Peyer's patch (tissue), 4 donors: ENCODE results near the gene HSFX2. TPM values are rescaled to one million over a fixed set of nuclear protein-coding genes. Genes with fewer than 3 reads are reported as not detected.
"Not testable (repeated sequence)": the region's sequence is repeated elsewhere in the genome, so short reads cannot be mapped to it uniquely, and the experiment has no call there.

Experiments
- DNase-seq, 3 donors: peaks; one replicate each; pipeline ENCODE4 v3.0.0-alpha.2; 2017 to 2019
- H3K27ac ChIP-seq, 4 donors: fragments of 200-600 bp; sonication (generic); one replicate each; pipeline ENCODE4 v1.5.1; 2016 to 2019
- H3K27me3 ChIP-seq, 2 donors: fragments of 200-600 bp; sonication (generic); one replicate each; pipeline ENCODE4 v1.5.1; 2019
- H3K36me3 ChIP-seq, 3 donors: fragments of 200-600 bp; sonication (generic); one replicate each; pipeline ENCODE4 v1.5.1; 2016 to 2019
- H3K4me1 ChIP-seq, 4 donors: fragments of 200-600 bp; sonication (generic); one replicate each; pipeline ENCODE4 v1.5.1; 2016 to 2019
- H3K4me3 ChIP-seq, 4 donors: fragments of 200-600 bp; sonication (generic); 1 replicate in 3 of 4; 2 replicates in 1 of 4; pipeline ENCODE4 v1.5.1; 2016 to 2019; ENCODE audit warnings: mild to moderate bottlenecking in 1 of 4
- H3K9me3 ChIP-seq, 4 donors: fragments of 200-600 bp; sonication (generic); one replicate each; pipeline ENCODE4 v1.5.1; 2016 to 2019; ENCODE audit warnings: mild to moderate bottlenecking in 1 of 4
- POLR2A ChIP-seq, 2 donors: fragments of 450-650 bp; IDR thresholded peaks; one replicate each; pipeline ENCODE4 v1.5.1; 2017; ENCODE audit warnings: antibody characterized with exemption in 2 of 2, mild to moderate bottlenecking in 2 of 2, moderate library complexity in 2 of 2
- total RNA-seq, 4 donors: library from RNA; depleted of rRNA; stranded (reverse); fragments of >200 nt; gene quantifications; one replicate each; pipeline ENCODE4 v1.1.0, GENCODE V29; 2016
- TF ChIP-seq, protein P1 (sequence below), 6 experiments: fragments of 450-650 bp in 4 of 6; fragments of 200-600 bp in 2 of 6; sonication (generic) in 1 of 6; IDR thresholded peaks; one replicate each; pipeline ENCODE4 v1.5.1; 2017 to 2019; ENCODE audit warnings: antibody characterized with exemption in 6 of 6, mild to moderate bottlenecking in 3 of 6, moderate library complexity in 1 of 6

HSFX2 gene
- total RNA-seq, 4 donors from 2014 or later = 2.0 TPM; not detected in 3

DNA sequence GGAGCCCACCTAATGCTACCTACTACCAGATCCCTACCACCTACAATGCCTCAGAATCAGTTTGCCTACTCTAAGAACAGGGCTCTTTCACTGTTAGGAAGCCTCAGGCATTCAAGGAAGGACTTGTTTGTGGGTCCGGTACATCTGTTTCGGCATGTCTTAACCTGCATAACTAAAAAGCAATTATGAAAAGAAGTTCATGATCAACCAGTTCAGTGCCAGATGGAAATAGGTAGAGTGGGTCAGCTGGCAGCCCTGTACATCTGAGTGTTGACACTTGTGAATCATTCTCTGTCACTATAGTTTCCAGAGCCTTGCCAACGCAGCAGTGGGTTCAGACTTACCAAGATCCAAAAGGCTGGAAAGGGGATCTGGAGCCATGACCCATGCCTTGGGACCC is 33.2 kb upstream of the HSFX2 start:
- H3K4me1 ChIP-seq = no peaks in the 10 kb centered on the region
- no peaks in the 10 kb centered on the region for H3K9me3 ChIP-seq
- no peak overlapping the region for H3K4me3 ChIP-seq
- DNase-seq = no peak
- no peaks in the 10 kb centered on the region for H3K27me3 ChIP-seq
- TF ChIP-seq POLR2A (IDR thresholded peaks at IDR 0.05) = no peak
- no peaks in the 10 kb centered on the region for H3K36me3 ChIP-seq
- H3K27ac ChIP-seq = no peak overlapping the region

DNA sequence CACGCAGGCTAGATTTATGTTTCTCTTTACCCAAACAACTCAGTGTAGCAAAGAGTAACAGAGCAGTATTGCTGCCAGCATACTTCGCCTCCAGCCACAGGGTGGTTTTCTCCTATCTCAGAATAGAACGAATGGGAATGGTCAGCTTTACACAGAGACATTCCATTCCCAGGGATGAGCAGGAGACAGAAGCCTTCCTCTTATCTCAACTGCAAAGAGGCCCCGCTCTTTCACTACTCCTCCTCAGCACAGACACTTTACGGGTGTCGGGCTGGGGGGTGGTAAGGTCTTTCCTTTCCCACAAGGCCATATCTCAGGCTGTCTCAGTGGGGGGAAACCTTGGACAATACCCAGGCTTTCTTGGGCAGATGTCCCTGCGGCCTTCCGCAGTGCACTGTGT is 31.7 kb upstream of the HSFX2 start:
- not testable (repeated sequence) for H3K4me3 ChIP-seq, H3K4me1 ChIP-seq, H3K27me3 ChIP-seq, H3K27ac ChIP-seq, DNase-seq, H3K36me3 ChIP-seq, H3K9me3 ChIP-seq

DNA sequence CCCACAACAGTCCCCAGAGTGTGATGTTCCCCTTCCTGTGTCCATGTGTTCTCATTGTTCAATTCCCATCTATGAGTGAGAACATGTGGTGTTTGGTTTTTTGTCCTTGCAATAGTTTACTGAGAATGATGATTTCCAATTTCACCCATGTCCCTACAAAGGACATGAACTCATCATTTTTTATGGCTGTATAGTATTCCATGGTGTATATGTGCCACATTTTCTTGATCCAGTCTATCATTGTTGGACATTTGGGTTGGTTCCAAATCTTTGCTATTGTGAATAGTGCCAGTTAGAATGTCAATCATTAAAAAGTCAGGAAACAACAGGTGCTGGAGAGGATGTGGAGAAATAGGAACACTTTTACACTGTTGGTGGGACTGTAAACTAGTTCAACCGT is 24.5 kb upstream of the HSFX2 start:
- not testable (repeated sequence) for H3K4me1 ChIP-seq, H3K36me3 ChIP-seq, H3K27ac ChIP-seq, H3K4me3 ChIP-seq, H3K9me3 ChIP-seq, DNase-seq, H3K27me3 ChIP-seq

DNA sequence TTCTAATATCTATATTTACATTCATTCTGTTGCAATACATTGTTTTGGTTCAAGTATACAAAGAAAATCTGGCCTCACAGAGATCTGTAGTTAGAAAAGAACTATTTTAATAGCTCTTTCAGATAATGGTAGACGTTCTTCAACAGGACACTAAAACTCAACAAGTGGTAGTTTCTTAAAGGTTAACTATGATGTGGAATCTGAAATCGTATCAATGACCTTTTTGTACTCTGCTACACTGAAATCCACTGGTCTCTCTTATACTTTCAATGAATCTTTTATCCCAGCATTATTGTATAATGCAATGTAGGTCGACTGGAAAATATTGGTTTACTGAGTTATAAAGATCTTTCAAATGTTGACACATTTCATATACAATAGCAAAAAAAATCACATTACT is 23.8 kb upstream of the HSFX2 start:
- DNase-seq = no peak
- TF ChIP-seq POLR2A (IDR thresholded peaks at IDR 0.05) = no peak
- TF ChIP-seq, protein P1, sequence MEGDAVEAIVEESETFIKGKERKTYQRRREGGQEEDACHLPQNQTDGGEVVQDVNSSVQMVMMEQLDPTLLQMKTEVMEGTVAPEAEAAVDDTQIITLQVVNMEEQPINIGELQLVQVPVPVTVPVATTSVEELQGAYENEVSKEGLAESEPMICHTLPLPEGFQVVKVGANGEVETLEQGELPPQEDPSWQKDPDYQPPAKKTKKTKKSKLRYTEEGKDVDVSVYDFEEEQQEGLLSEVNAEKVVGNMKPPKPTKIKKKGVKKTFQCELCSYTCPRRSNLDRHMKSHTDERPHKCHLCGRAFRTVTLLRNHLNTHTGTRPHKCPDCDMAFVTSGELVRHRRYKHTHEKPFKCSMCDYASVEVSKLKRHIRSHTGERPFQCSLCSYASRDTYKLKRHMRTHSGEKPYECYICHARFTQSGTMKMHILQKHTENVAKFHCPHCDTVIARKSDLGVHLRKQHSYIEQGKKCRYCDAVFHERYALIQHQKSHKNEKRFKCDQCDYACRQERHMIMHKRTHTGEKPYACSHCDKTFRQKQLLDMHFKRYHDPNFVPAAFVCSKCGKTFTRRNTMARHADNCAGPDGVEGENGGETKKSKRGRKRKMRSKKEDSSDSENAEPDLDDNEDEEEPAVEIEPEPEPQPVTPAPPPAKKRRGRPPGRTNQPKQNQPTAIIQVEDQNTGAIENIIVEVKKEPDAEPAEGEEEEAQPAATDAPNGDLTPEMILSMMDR (IDR thresholded peaks at IDR 0.05) = no peak
- Histone ChIP-seq H3K4me1 (no peaks in the 10 kb centered on the region), H3K27me3 (no peaks in the 10 kb centered on the region), H3K36me3 (no peaks in the 10 kb centered on the region), H3K9me3 (no peaks in the 10 kb centered on the region), H3K4me3 (no peak overlapping the region), H3K27ac (no peak overlapping the region)

DNA sequence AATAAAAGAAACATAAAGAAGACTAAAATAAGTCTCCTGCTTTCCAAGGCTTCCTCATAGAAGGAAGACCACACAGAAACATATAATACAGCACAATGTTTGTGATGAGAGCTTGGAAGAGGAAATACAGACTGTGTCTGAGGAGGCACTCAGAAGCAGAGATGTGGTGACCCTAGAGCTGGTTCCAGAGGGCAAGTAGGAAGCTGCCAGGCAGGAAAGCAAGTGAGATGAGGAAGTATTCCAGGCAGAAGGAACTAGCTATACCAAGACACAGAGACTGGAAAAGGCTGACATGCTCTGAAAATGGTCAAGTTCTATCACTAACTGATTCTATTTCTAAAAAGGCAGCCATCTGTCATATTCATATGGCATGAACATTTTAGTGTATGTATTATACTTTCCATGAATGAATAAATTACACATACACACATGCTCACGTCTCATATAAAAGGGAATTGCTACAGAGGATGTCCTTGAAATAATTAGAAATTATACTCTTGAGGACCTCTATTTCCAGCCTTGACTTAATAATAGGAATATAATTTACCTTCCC is 16.6 kb upstream of the HSFX2 start:
- no peak for DNase-seq
- TF ChIP-seq, protein P1 (IDR thresholded peaks at IDR 0.05) = no peak
- no peak for TF ChIP-seq POLR2A (IDR thresholded peaks at IDR 0.05)

DNA sequence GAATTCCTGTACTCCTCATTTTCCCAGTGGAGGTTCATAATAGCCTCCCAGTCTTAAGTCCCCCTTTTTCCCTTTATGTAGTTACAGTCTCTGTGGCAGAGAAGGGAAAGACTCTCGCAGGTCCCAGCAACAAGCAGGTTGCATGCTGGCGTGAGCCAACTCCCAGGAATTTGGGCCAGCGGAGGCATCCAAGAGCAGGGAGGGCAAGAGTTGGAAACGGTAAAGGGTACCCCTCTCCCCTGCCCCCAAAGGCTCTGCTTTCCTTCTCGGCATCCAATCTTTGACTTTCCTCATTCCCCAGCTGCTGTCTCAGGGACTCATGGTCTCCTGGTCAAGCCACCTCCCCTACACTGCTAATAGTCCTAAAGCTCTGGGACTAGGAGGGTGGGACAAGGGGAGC is 15.4 kb upstream of the HSFX2 start:
- no peak overlapping the region for H3K27ac ChIP-seq
- no peak overlapping the region for H3K4me3 ChIP-seq
- TF ChIP-seq POLR2A (IDR thresholded peaks at IDR 0.05) = no peak
- TF ChIP-seq, protein P1 (IDR thresholded peaks at IDR 0.05) = no peak
- H3K4me1 ChIP-seq = no peaks in the 10 kb centered on the region
- H3K36me3 ChIP-seq = no peaks in the 10 kb centered on the region
- no peak for DNase-seq
- H3K9me3 ChIP-seq = no peaks in the 10 kb centered on the region
- no peaks in the 10 kb centered on the region for H3K27me3 ChIP-seq

More for the DNA sequence above, 16.6 kb upstream of the HSFX2 start:
- H3K4me1 ChIP-seq = no peaks in the 10 kb centered on the region
- no peaks in the 10 kb centered on the region for H3K9me3 ChIP-seq
- no peak overlapping the region for H3K27ac ChIP-seq
- H3K4me3 ChIP-seq = no peak overlapping the region
- H3K27me3 ChIP-seq = no peaks in the 10 kb centered on the region
- no peaks in the 10 kb centered on the region for H3K36me3 ChIP-seq

DNA sequence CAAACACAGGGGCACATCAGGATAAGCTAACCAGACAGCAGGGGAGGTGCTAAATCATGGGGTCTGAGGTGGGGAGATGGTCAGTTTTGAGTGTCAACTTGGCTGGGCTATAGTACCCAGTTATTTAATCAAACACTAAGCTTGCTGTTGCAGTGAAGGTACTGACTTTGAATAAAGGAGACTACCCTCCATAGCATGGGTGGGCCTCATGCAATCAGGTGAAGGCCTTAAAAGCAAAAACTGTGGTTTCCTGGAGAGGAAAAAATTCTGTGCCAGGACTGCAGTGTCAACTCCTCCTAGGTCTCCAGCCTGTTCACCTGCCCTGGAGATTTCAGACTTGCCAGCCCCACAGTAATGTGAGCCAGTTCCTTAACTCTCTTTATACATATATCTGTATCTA is 12.6 kb upstream of the HSFX2 start:
- Histone ChIP-seq H3K36me3 (no peaks in the 10 kb centered on the region), H3K4me3 (no peak overlapping the region), H3K4me1 (no peaks in the 10 kb centered on the region), H3K9me3 (no peaks in the 10 kb centered on the region), H3K27ac (no peak overlapping the region), H3K27me3 (no peaks in the 10 kb centered on the region)
- DNase-seq = no peak
- TF ChIP-seq POLR2A (IDR thresholded peaks at IDR 0.05) = no peak
- TF ChIP-seq, protein P1 (IDR thresholded peaks at IDR 0.05) = no peak

DNA sequence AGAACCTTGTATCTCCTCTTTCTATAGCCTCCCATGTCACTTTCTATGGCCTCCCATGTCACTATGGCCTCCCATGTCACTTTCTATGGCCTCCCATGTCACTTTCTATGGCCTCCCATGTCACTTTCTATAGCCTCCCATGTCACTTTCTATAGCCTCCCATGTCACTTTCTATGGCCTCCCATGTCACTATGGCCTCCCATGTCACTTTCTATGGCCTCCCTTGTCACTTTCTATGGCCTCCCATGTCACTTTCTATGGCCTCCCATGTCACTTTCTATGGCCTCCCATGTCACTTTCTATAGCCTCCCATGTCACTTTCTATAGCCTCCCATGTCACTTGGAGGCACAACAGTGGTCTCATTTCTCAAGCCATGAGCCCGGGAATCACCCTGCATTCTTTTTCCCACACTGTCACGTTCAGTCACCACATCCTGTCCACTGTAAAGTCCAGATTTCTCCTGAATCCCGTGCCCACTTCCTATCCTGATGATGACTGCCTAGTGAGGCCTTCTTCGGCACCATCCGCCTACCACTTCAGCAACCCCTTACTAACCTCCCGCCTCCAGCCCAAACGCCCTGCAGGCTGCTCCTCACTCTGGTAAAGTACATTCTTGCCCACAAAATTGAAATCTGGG is 10.3 kb upstream of the HSFX2 start:
- DNase-seq, H3K36me3 ChIP-seq, H3K27ac ChIP-seq, H3K9me3 ChIP-seq, H3K27me3 ChIP-seq, H3K4me3 ChIP-seq, H3K4me1 ChIP-seq: not testable (repeated sequence)

DNA sequence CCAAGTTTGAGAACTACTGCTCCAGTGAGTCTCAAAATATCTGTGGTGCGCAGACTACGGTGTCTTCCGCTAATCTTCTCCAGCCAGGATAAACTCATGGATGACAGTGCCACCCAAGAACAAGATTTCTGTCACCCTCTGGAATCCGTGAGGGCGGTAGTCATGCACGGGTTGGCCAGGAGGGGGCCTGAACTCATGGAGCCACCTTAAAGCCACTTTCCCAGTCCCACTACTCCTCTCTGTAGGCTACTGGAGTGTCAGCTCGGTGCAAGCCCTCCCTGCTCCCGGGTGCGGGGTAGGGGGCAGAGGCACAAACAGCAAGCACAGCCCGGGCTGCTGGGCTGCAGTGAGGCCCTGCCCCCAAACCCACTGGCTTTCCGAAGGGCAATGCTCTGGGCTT is 3.5 kb upstream of the HSFX2 start:
- not testable (repeated sequence) for H3K4me1 ChIP-seq, H3K36me3 ChIP-seq, DNase-seq, H3K9me3 ChIP-seq, H3K27me3 ChIP-seq, H3K4me3 ChIP-seq, H3K27ac ChIP-seq

DNA sequence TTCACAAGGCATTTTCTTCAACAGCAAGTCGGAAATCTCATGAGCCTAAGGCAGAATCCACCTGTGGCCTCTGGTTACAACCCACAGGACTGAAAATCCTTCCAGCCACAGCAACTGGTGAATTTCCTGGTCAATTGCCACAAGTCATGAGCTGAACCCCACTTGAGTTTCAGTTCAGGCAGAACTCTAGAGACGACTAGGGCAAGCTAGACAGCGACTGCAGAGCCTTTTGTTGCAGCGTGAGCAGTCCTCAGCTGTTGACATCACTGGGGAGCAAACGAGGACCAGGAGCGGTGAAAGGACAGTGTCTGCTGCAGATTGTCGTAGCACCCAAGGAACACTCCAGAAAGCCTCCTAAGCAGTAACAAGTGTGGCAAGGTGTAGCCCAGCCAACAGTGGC is 829 bp upstream of the HSFX2 start:
- DNase-seq, H3K36me3 ChIP-seq, H3K27me3 ChIP-seq, H3K4me3 ChIP-seq, H3K4me1 ChIP-seq, H3K27ac ChIP-seq, H3K9me3 ChIP-seq: not testable (repeated sequence)

DNA sequence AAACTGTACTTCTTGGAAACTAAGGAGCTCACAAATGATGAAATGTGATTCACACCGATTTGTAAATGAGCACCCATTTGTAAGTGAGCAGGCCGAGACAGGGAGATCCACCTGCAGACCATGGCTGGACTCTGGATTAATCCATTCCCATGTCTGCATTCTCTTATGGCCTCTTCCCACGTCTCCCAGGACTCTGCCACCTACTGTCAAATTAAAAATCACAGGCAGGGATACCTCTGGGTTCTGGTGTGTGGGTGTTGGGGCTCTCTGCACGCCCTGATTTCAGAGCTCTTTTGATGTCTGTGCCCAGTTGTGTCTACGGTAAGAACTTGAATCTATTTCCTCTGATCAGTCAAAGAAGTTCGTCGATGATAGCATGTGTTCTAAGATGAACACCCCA is 4.1 kb downstream of the HSFX2 start:
- not testable (repeated sequence) for H3K4me3 ChIP-seq, H3K4me1 ChIP-seq, H3K27ac ChIP-seq, H3K9me3 ChIP-seq, H3K36me3 ChIP-seq, DNase-seq, H3K27me3 ChIP-seq
